Fibroblast of peridontal ligament (primary cell): ENCODE data around the gene LTBP1.

ENCODE experiments used
- DNase-seq: peaks from one replicate; pipeline ENCODE4 v3.0.0-alpha.2; 2010; ENCODE audit errors: extremely low read depth

Gene LTBP1

GRCh38 chr2:33073018-33073417, 126.3 kb downstream of the LTBP1 start:
- DNase-seq = peak; percentile 11

- DNase-seq = no peak
Measured at GRCh38 chr2:33074197-33074596, 127.4 kb downstream of the LTBP1 start.

- no peak for DNase-seq
Measured at GRCh38 chr2:33077311-33077710, 130.6 kb downstream of the LTBP1 start.

GRCh38 chr2:33077844-33078243, 131.1 kb downstream of the LTBP1 start:
- no peak for DNase-seq

- DNase-seq = no peak
Measured at GRCh38 chr2:33081691-33082090, 134.9 kb downstream of the LTBP1 start.

- DNase-seq = no peak
Measured at GRCh38 chr2:33083699-33084387, 137.1 kb downstream of the LTBP1 start.

GRCh38 chr2:33084433-33084832, 137.7 kb downstream of the LTBP1 start:
- DNase-seq = no peak

- peak; percentile 89 for DNase-seq
Measured at GRCh38 chr2:33085646-33086045, 138.9 kb downstream of the LTBP1 start.

GRCh38 chr2:33086400-33087015, 139.8 kb downstream of the LTBP1 start:
- DNase-seq = no peak

- no peak for DNase-seq
Measured at GRCh38 chr2:33090553-33091134, 143.9 kb downstream of the LTBP1 start.

GRCh38 chr2:33091541-33092123, 144.9 kb downstream of the LTBP1 start:
- no peak for DNase-seq

GRCh38 chr2:33093283-33093993, 146.7 kb downstream of the LTBP1 start:
- no peak for DNase-seq

- no peak for DNase-seq
Measured at GRCh38 chr2:33094303-33094702, 147.6 kb downstream of the LTBP1 start.

- no peak for DNase-seq
Measured at GRCh38 chr2:33099989-33100388, 153.2 kb downstream of the LTBP1 start.

- DNase-seq = no peak
Measured at GRCh38 chr2:33100921-33101320, 154.2 kb downstream of the LTBP1 start.

GRCh38 chr2:33104052-33104623, 157.4 kb downstream of the LTBP1 start:
- peak; percentile 76 for DNase-seq

GRCh38 chr2:33104726-33105125, 158.0 kb downstream of the LTBP1 start:
- peak; percentile 32 for DNase-seq

GRCh38 chr2:33106115-33106514, 159.4 kb downstream of the LTBP1 start:
- no peak for DNase-seq

GRCh38 chr2:33107690-33108482, 161.1 kb downstream of the LTBP1 start:
- DNase-seq = no peak

GRCh38 chr2:33108483-33109443, 162.0 kb downstream of the LTBP1 start:
- DNase-seq = no peak
